SIG-M5 treated with dmso at 0.1 percent for 504 hours (cell line): Measurements from ENCODE around the gene GOLGA2.
"Not testable (repeated sequence)": the region's sequence is repeated elsewhere in the genome, so short reads cannot be mapped to it uniquely, and the experiment has no call there.

ENCODE experiments used
- DNase-seq: peaks from one replicate; lab custom pipeline; 2025; ENCODE audit not compliant: unreplicated experiment; lab: John Stamatoyannopoulos, UW

The GOLGA2 gene

GRCh38 chr9:128243215-128244018 lies 32.4 kb downstream of the GOLGA2 start:
- DNase-seq: no peak

- DNase-seq: no peak
Measured at GRCh38 chr9:128242828-128243214, 33.0 kb downstream of the GOLGA2 start.

- no peak for DNase-seq
Measured at GRCh38 chr9:128242124-128242523, 33.7 kb downstream of the GOLGA2 start.

DNA sequence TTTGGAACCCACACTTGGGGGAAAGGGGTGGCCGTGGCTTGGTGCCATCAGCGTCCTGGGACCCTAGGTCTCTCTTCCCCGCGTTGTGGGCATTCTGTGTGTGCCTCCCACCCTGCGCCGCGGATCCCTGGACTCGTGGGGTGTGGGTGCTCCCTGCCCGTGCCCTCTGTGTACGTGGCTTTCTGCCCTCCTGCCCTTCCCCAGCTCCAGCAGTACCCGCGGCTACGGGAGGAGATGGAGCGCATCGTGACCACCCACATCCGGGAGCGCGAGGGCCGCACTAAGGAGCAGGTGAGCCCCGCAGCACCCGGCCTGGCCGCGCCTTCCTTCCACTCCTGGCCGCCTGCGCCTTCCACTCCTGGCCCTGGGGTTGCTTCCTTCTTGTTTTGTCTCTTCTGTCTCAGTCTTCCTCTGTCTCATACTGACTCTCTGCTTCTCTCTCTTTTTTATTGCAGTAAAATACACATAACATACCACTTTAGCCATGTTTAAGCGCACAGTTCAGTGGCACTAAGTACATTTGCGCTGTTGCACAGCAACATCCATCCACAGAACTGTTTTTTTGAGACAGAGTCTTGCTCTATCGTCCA lies 41.9 kb downstream of the GOLGA2 start:
- DNase-seq: no peak

- DNase-seq: no peak
Measured at GRCh38 chr9:128232528-128233428, 43.0 kb downstream of the GOLGA2 start.

DNA sequence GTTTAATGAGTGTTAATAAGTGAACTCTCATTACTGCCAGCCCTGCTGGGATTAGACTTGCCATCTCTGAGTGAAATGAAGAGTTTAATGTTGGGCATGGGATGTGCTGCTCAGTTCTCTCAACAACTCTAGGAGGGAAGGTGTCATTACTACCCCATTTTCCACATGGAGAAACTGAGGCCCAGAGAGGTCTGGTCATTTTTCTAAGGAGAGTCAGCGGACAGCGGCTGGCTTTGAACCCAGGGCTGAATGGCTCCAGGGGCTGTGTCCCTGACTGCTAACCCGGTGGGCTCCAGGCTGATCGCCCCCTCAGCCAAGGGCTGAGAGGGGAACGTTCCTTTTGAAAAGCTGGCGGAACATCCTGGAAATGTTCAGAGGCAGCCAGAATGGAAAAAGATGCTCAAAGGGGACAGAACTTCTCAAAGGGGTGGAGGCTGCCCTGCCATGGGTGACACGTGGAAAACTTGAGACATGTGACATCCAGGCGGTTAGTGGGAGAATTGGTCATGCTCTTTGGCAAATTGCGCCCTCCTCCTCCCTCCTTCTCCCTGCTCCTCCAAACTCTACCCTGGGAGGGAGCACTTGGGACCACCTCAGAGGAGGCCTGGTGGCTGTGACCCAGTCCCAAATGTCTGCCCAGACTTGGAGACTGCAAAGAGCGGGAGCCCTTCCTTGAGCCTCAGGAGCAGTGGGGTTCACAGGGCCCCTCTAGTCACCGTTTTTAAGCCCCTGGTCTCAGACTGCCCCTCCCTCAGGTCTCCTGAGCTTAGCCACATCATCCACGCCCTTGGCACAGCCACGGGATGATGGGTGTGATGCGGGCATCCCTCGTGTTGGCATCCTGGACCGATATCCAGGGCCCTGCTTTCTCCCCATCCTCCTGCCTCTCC lies 43.9 kb downstream of the GOLGA2 start:
- no peak for DNase-seq

DNA sequence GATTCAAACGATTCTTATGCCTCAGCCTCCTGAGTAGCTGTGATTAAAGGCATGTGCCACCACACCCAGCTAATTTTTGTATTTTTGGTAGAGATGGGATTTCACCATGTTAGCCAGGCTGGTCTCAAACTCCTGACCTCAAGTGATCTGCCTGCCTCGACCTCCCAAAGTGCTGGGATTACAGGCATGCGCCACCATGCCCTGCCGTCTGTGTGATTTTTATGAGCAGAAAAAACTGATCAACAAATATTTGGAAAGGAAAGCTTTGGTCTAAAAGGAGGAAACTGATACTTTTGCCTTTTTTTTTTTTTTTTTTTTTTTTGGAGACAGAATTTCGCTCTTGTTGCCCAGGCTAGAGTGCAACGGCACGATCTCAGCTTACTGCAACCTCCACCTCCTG lies 44.9 kb downstream of the GOLGA2 start:
- DNase-seq: not testable (repeated sequence)

DNA sequence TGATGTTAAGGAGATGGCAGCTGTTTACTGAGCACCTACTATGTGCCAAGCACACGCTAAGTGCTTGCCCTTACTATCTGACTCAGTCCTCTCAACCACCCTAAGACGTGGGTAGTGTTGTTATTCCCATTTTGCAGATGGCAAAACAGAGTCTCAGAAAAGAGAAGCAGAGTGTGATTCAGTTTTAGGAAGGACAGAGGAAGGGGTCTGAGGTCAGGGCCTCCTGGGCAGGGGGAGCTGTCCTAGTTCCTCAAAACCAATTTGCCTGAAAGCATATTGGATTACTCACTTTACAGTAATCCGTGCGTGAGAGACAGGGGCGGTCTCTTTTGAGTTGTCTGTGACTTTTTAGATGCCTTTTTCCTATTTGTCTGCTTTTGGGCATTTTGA lies 49.4 kb downstream of the GOLGA2 start:
- DNase-seq: peak; percentile 44

GRCh38 chr9:128225770-128226411 lies 49.9 kb downstream of the GOLGA2 start:
- DNase-seq: no peak

DNA sequence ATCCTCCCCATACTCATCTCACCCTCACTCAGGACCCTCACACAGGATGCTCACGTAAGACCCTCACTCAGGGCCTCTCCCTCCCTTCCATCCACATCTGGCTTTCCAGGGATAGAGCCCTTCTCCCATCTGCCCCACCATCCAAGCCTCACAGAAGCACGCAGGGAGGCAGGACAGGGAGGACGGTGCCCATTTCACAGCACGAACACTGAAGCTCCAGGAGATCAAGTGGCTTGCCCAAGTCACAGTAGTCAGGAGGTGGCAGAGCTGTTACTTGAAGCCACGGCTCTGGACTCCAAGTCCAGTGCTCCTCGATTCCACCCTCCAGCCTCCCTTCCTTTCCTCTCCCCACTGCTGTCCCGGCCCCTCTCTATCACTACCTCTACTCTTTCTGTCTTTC lies 50.9 kb downstream of the GOLGA2 start:
- DNase-seq: no peak

GRCh38 chr9:128222880-128223670 lies 52.7 kb downstream of the GOLGA2 start:
- no peak for DNase-seq

- no peak for DNase-seq
Measured at GRCh38 chr9:128222026-128222425, 53.8 kb downstream of the GOLGA2 start.

GRCh38 chr9:128219831-128220230 lies 56.0 kb downstream of the GOLGA2 start:
- no peak for DNase-seq

DNA sequence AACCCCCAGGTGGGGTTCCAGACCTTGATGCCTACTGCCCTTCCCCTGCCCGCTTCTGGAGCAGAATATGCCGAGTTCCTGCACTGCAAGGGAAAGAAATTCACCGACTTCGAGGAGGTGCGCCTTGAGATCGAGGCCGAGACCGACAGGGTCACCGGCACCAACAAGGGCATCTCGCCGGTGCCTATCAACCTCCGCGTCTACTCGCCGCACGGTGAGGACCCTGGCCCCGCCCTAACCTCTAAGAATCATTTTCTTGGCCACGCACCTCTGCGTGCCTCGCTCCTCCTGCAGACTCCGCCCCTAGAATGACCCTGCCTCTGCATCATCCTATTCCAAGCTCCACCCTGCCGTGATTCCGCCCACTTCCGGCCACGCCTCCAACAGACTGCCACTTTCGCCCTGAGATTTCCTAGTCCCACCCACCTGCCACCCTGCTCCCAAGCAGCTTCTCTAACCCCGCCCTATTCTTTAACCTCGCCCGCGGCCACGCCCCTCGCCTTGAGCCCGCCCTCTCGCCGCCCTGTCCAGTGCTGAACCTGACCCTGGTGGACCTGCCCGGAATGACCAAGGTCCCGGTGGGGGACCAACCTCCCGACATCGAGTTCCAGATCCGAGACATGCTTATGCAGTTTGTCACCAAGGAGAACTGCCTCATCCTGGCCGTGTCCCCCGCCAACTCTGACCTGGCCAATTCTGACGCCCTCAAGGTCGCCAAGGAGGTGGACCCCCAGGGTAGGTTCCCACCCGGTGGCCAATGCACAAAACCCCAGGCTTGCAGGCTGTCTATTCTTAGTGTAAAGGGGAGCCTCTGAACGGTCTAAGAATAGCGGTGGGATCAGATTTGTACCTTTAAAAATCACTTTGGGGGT lies 57.1 kb downstream of the GOLGA2 start:
- DNase-seq: peak; percentile 96

DNA sequence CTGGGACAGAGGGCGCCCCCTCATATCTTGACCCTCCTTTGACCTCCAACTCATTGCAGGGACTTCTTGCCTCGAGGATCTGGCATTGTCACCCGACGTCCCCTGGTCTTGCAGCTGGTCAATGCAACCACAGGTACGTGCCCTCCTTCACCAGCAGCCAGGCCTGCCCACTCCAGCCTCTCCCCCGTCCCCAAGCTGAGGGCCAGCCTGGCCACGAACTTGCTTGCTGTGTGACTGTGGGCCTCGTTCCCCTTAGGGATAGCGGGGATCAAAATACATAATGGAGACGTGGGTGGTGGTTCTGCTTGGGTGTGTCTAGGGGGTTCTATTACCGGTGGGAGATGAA lies 57.7 kb downstream of the GOLGA2 start:
- DNase-seq: no peak

DNA sequence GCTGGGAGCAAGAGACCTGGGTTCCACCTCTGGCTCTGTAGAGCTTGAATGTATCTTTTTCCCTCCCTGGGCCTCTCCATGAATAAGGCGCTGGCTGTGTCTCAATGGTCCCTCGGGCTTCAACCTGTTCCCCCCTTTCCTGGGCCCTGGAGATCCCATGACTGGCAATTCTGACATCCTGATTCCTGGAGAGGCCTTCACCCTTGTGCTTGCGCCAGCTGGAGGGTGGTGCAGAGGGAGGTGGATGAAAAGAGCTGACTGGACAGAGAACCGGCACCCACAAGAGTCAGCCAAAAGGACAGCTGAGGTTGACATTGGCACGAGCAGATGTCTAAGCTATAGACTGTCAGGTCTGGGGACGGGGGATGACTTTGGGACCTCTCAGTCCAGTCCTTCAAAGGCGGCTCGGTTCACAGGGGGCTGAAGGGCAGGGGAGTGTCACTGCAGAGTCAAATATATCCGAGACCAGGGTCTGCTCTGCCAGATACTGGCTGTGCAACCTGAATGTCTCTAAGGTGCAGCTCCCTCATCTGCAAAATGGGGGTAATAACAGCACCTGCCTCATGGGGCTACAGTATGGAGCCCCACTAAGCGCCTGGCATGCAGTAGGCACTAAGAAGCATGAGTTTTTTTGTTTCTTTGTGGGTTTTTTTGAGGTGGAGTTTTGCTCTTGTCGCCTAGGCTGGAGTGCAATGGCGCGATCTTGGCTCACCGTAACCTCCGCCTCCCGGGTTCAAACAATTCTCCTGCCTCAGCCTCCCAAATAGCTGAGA lies 58.8 kb downstream of the GOLGA2 start:
- no peak for DNase-seq

GRCh38 chr9:128215491-128216409 lies 60.1 kb downstream of the GOLGA2 start:
- DNase-seq: no peak
